Glutamatergic neuron (in vitro differentiated cells): ENCODE results near the gene TRDN. TPM values are rescaled to one million over a fixed set of nuclear protein-coding genes. Genes with fewer than 3 reads are reported as not detected.

Experiments
- DNase-seq: peaks from one replicate; pipeline ENCODE4 v3.0.0; 2022
- H3K27ac Mint-ChIP-seq: one replicate; pipeline ENCODE4 v1.8.0; 2020; ENCODE audit warnings: mild to moderate bottlenecking, mixed read lengths, inconsistent platforms; ENCODE audit not compliant: unreplicated experiment
- H3K27me3 Mint-ChIP-seq: one replicate; pipeline ENCODE4 v1.8.0; 2020; ENCODE audit warnings: mild to moderate bottlenecking, moderate library complexity, mixed read lengths, inconsistent platforms; ENCODE audit not compliant: unreplicated experiment
- H3K36me3 Mint-ChIP-seq: one replicate; pipeline ENCODE4 v1.8.0; 2020; ENCODE audit warnings: mild to moderate bottlenecking, mixed read lengths, inconsistent platforms; ENCODE audit not compliant: unreplicated experiment
- H3K4me1 Mint-ChIP-seq: one replicate; pipeline ENCODE4 v1.8.0; 2020; ENCODE audit warnings: mild to moderate bottlenecking, low read depth, mixed read lengths, inconsistent platforms; ENCODE audit not compliant: unreplicated experiment
- H3K4me3 Mint-ChIP-seq: one replicate; pipeline ENCODE4 v1.8.0; 2020; ENCODE audit warnings: mild to moderate bottlenecking, mixed read lengths, inconsistent platforms; ENCODE audit not compliant: unreplicated experiment
- H3K9me3 Mint-ChIP-seq: one replicate; pipeline ENCODE4 v1.8.0; 2020; ENCODE audit warnings: mild to moderate bottlenecking, moderate library complexity, mixed read lengths, inconsistent platforms; ENCODE audit not compliant: unreplicated experiment
- total RNA-seq: library from RNA; stranded (reverse); fragmentation: NEBNext Ultra II Directional; extraction: Animal tissue kit (Norgen Biotek cat#: 25700); gene quantifications from one replicate; pipeline ENCODE4 v1.2.1, GENCODE V29; 2021; ENCODE audit not compliant: unreplicated experiment
- TF ChIP-seq, protein P1 (sequence below): fragments of 200-600 bp; sonication (generic); IDR thresholded peaks from one replicate; pipeline ENCODE4 v1.5.0; 2021; ENCODE audit not compliant: partially characterized antibody, unreplicated experiment

Gene TRDN
- total RNA-seq, 1 donor from 2014 or later, result not detected

DNA sequence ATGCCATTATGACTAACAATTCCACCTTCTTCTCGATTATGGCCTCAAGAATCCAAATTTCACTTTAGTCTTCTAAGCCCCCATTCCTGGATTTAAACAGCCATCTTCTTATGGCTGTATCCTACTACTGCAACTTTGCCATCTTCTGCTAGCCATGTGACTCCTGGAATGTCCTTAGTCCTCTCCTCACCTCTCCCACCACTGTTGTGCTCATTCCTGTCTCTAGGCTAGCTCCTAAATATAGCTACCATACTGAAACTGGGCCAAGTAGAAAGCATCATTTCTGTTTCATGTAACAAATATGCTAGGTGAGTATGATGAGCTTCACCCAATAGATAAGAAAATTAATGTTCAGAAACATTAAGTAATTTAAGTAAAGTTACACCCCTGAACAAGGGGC is 327.6 kb downstream of the TRDN start:
- Mint-ChIP-seq H3K4me1 (no peaks in the 10 kb centered on the region), H3K27me3 (no peaks in the 10 kb centered on the region), H3K4me3 (no peak overlapping the region), H3K27ac (no peak overlapping the region), H3K36me3 (peaks cover 4% of the 10 kb centered on the region), H3K9me3 (no peaks in the 10 kb centered on the region)
- DNase-seq, result no peak
- TF ChIP-seq, protein P1, sequence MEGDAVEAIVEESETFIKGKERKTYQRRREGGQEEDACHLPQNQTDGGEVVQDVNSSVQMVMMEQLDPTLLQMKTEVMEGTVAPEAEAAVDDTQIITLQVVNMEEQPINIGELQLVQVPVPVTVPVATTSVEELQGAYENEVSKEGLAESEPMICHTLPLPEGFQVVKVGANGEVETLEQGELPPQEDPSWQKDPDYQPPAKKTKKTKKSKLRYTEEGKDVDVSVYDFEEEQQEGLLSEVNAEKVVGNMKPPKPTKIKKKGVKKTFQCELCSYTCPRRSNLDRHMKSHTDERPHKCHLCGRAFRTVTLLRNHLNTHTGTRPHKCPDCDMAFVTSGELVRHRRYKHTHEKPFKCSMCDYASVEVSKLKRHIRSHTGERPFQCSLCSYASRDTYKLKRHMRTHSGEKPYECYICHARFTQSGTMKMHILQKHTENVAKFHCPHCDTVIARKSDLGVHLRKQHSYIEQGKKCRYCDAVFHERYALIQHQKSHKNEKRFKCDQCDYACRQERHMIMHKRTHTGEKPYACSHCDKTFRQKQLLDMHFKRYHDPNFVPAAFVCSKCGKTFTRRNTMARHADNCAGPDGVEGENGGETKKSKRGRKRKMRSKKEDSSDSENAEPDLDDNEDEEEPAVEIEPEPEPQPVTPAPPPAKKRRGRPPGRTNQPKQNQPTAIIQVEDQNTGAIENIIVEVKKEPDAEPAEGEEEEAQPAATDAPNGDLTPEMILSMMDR, result no peak

DNA sequence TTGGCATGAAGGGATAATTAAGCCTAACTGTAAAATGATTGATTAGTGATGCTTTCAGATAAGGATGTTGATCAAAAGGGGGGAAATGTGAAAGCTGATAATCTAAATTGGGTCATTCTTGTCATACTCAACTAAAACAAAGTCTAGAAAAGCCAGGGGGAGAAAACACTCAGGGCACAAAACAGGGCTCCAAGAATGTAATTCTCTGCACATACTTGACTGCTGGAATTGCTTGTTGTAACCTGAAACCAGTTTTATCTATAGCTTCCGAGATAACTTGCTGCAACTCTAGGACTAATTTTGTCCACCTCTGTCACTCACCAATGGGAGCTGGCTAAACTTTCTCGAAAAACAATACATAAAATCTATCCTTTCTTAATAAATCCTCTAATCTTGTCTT is 330.4 kb downstream of the TRDN start:
- no peak overlapping the region for H3K27ac Mint-ChIP-seq
- no peaks in the 10 kb centered on the region for H3K4me1 Mint-ChIP-seq
- no peaks in the 10 kb centered on the region for H3K27me3 Mint-ChIP-seq
- no peak overlapping the region for H3K4me3 Mint-ChIP-seq
- H3K36me3 Mint-ChIP-seq, result no peaks in the 10 kb centered on the region
- DNase-seq, result no peak
- TF ChIP-seq, protein P1, result no peak
- no peaks in the 10 kb centered on the region for H3K9me3 Mint-ChIP-seq

GRCh38 chr6:123295672-123296071 is 341.1 kb downstream of the TRDN start:
- Mint-ChIP-seq H3K9me3 (no peaks in the 10 kb centered on the region), H3K36me3 (no peaks in the 10 kb centered on the region), H3K27me3 (no peaks in the 10 kb centered on the region), H3K27ac (no peak overlapping the region), H3K4me1 (no peaks in the 10 kb centered on the region), H3K4me3 (no peak overlapping the region)
- no peak for DNase-seq
- TF ChIP-seq, protein P1, result no peak

GRCh38 chr6:123295181-123295580 is 341.6 kb downstream of the TRDN start:
- Mint-ChIP-seq H3K9me3 (no peaks in the 10 kb centered on the region), H3K4me1 (no peaks in the 10 kb centered on the region), H3K4me3 (no peak overlapping the region), H3K36me3 (no peaks in the 10 kb centered on the region), H3K27me3 (no peaks in the 10 kb centered on the region), H3K27ac (no peak overlapping the region)
- TF ChIP-seq, protein P1, result no peak
- no peak for DNase-seq

DNA sequence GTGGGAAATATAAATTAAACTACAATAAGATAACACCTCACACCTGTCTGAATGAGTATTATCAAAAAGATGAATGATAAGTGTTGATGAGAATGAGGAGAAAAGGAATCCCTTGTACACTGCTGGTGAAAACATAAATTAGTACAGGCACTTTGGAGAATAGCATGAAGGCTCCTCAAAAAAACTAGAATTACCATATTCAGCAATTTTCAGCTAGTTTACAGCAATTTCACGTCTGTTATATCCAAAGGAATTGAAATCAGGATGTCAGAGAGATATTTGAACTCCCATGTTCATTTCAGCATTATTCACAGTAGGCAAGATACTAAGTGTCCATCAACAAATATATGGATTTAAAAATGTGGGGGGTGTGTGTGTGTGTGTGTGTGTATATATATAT is 348.1 kb downstream of the TRDN start:
- no peak overlapping the region for H3K4me3 Mint-ChIP-seq
- DNase-seq, result no peak
- no peaks in the 10 kb centered on the region for H3K4me1 Mint-ChIP-seq
- peaks cover 3% of the 10 kb centered on the region for H3K9me3 Mint-ChIP-seq
- no peaks in the 10 kb centered on the region for H3K27me3 Mint-ChIP-seq
- H3K36me3 Mint-ChIP-seq, result no peaks in the 10 kb centered on the region
- TF ChIP-seq, protein P1, result no peak
- no peak overlapping the region for H3K27ac Mint-ChIP-seq
